K562 (cell line): Measurements from ENCODE around the gene SAMD3. TPM values are rescaled to one million over a fixed set of nuclear protein-coding genes. Genes with fewer than 3 reads are reported as not detected.

Experiments
- ATAC-seq: fragments of 200-7000 bp; cut with Tn5 transposase; 3 replicates; pipeline ENCODE4 v1.9.1; 2020; ENCODE audit warnings: moderate library complexity
- BruUV-seq: library from RNA; stranded (reverse); fragments of 400-500 nt; replicated peaks from 2 replicates; lab custom pipeline; 2021; lab: Mats Ljungman, UMichigan
- CTCF ChIA-PET: fragments of 300-600 bp; formaldehyde crosslinking; extraction: SDS; loops from one replicate; lab custom pipeline; 2021; ENCODE audit warnings: low intra/inter-chr PET ratio; lab: Yijun Ruan, JAX
- POLR2A ChIA-PET: fragments of 300-600, 350-650 bp; sonication (Branson Sonifier 250); formaldehyde crosslinking; extraction: SDS; loops from one replicate; lab custom pipeline; 2021; ENCODE audit warnings: antibody characterized with exemption, inconsistent platforms; lab: Yijun Ruan, JAX
- DNase-seq, 4 experiments: peaks; one replicate each; pipeline versions ENCODE4 v3.0.0 to v3.0.0-alpha.2; 2011 to 2018; ENCODE audit warnings: low spot score in 3 of 4, mixed read lengths in 3 of 4; ENCODE audit errors: extremely low read depth in 1 of 4
- FAIRE-seq: peaks from 2 replicates; lab custom pipeline; 2011; peaks lifted over from hg19 to GRCh38; lab: Jason Lieb, UNC
- H2AFZ ChIP-seq: 2 replicates; pipeline ENCODE4 v1.6.0; 2011; ENCODE audit warnings: low read depth, low read length, control low read depth, inconsistent platforms
- H3K27ac ChIP-seq: fragments of 200-600 bp; 3 replicates; pipeline ENCODE4 v1.8.0; 2011; ENCODE audit warnings: low read depth, mild to moderate bottlenecking, control low read depth, inconsistent platforms, low read length, moderate library complexity, mixed read lengths; ENCODE audit errors: extremely low read depth
- H3K27me3 ChIP-seq, 2 experiments: fragments of 300-600 bp in 1 of 2; 2 replicates in 1 of 2; 3 replicates in 1 of 2; pipeline versions ENCODE4 v1.6.0 to v1.8.0; 2011; ENCODE audit warnings: inconsistent platforms in 2 of 2, low read length in 2 of 2, mild to moderate bottlenecking in 1 of 2, mixed read lengths in 1 of 2, moderate library complexity in 1 of 2; ENCODE audit not compliant: control insufficient read depth in 2 of 2, insufficient read depth in 2 of 2
- H3K36me3 ChIP-seq: fragments of 300-600 bp; 3 replicates; pipeline ENCODE4 v1.8.0; 2011; ENCODE audit warnings: mild to moderate bottlenecking, low read length, inconsistent platforms; ENCODE audit not compliant: control insufficient read depth, insufficient read depth
- H3K4me1 ChIP-seq, 2 experiments: fragments of 200-600 bp in 1 of 2; replicated peaks in 1 of 2; 2 replicates in 1 of 2; 3 replicates in 1 of 2; pipeline versions ENCODE4 v1.5.1 to v1.8.0; 2011; ENCODE audit warnings: inconsistent platforms in 2 of 2, low read length in 2 of 2, mild to moderate bottlenecking in 1 of 2, mixed read lengths in 1 of 2, moderate library complexity in 1 of 2; ENCODE audit not compliant: control insufficient read depth in 2 of 2, insufficient read depth in 2 of 2
- H3K4me2 ChIP-seq: 2 replicates; pipeline ENCODE4 v1.6.1; 2011; ENCODE audit warnings: low read length, control low read depth, inconsistent platforms, mixed read lengths; ENCODE audit not compliant: insufficient read depth
- H3K4me3 ChIP-seq: fragments of 200-600 bp; sonication (generic), shearing (Covaris generic); 2 replicates; pipeline ENCODE4 v1.5.1; 2016; ENCODE audit warnings: control low read depth, inconsistent platforms
- H3K79me2 ChIP-seq: fragments of 200-600 bp; 3 replicates; pipeline ENCODE4 v1.8.0; 2011; ENCODE audit warnings: low read length, inconsistent platforms; ENCODE audit not compliant: control insufficient read depth, insufficient read depth
- H3K9ac ChIP-seq, 2 experiments: 2 replicates each; pipeline versions ENCODE4 v1.6.0 to v1.6.1; 2011; ENCODE audit warnings: low read depth in 2 of 2, low read length in 2 of 2, control low read depth in 1 of 2, inconsistent platforms in 1 of 2, mild to moderate bottlenecking in 1 of 2, mixed read lengths in 1 of 2; ENCODE audit not compliant: insufficient read depth in 1 of 2
- H3K9me1 ChIP-seq: one replicate; pipeline ENCODE4 v1.6.0; 2011; ENCODE audit warnings: inconsistent platforms, mild to moderate bottlenecking, low read length, moderate library complexity; ENCODE audit not compliant: control insufficient read depth, insufficient read depth
- H3K9me3 ChIP-seq: replicated peaks from 2 replicates; pipeline ENCODE4 v1.5.1; 2011; ENCODE audit warnings: low read depth, low read length, inconsistent platforms; ENCODE audit not compliant: control insufficient read depth, insufficient read depth
- H4K20me1 ChIP-seq: replicated peaks from 2 replicates; pipeline ENCODE4 v1.6.1; 2011; ENCODE audit warnings: low read length, inconsistent platforms, mixed read lengths; ENCODE audit not compliant: control insufficient read depth, insufficient read depth
- CHD1 ChIP-seq: fragments of 200-600 bp; sonication (generic); IDR thresholded peaks from one replicate; pipeline ENCODE4 v1.6.1; 2012; ENCODE audit warnings: mild to moderate bottlenecking, moderate library complexity, low read length, inconsistent platforms
- EP400 ChIP-seq: fragments of 450-650 bp; IDR thresholded peaks from 2 replicates; pipeline ENCODE4 v1.6.1; 2017; ENCODE audit warnings: antibody characterized with exemption, mild to moderate bottlenecking, moderate library complexity
- GATA2 ChIP-seq: sonication (generic); formaldehyde crosslinking; IDR thresholded peaks from 2 replicates; pipeline ENCODE4 v1.4.0; 2020; ENCODE audit warnings: mild to moderate bottlenecking, missing genetic modification reagents
- MTF1 ChIP-seq: fragments of 250-450 bp; sonication (Bioruptor Pico); IDR thresholded peaks from 2 replicates; pipeline ENCODE4 v1.9.0; 2021; ENCODE audit warnings: moderate library complexity, mild to moderate bottlenecking, inconsistent platforms, borderline replicate concordance
- NBN ChIP-seq: fragments of 450-650 bp; IDR thresholded peaks from 2 replicates; pipeline ENCODE4 v1.6.1; 2016; ENCODE audit warnings: low read depth, mild to moderate bottlenecking
- NR3C1 ChIP-seq: sonication (generic); formaldehyde crosslinking; IDR thresholded peaks from 2 replicates; pipeline ENCODE4 v1.8.1; 2022; ENCODE audit warnings: missing genetic modification reagents
- POLR2H ChIP-seq: IDR thresholded peaks from 2 replicates; pipeline ENCODE4 v1.6.1; 2016; ENCODE audit warnings: missing genetic modification characterization, low read depth, mild to moderate bottlenecking, control low read depth, missing compliant biosample characterization, moderate library complexity
- PTRF ChIP-seq: fragments of 450-650 bp; IDR thresholded peaks from 2 replicates; pipeline ENCODE4 v1.6.1; 2016; ENCODE audit warnings: mild to moderate bottlenecking, missing genetic modification characterization, missing compliant biosample characterization
- PTTG1 ChIP-seq: fragments of 450-650 bp; IDR thresholded peaks from 2 replicates; pipeline ENCODE4 v1.6.1; 2016; ENCODE audit warnings: low read depth, mild to moderate bottlenecking, missing genetic modification characterization, missing compliant biosample characterization
- RBM25 ChIP-seq: fragments of 200-400 bp; formaldehyde crosslinking; IDR thresholded peaks from 2 replicates; pipeline ENCODE4 v1.6.1; 2018; ENCODE audit warnings: low read length, low read depth, moderate library complexity; ENCODE audit not compliant: severe bottlenecking
- TAF7 ChIP-seq: fragments of 450-650 bp; IDR thresholded peaks from 2 replicates; pipeline ENCODE4 v1.6.1; 2016; ENCODE audit warnings: missing genetic modification characterization, missing compliant biosample characterization
- TEAD4 ChIP-seq, 2 experiments: sonication (generic) in 1 of 2; formaldehyde crosslinking in 1 of 2; IDR thresholded peaks; 2 replicates each; pipeline versions ENCODE4 v1.6.1 to v1.8.0; 2012 to 2022; ENCODE audit warnings: borderline replicate concordance in 1 of 2, inconsistent platforms in 1 of 2, low read length in 1 of 2, mild to moderate bottlenecking in 1 of 2, missing genetic modification reagents in 1 of 2
- TFE3 ChIP-seq: fragments of 450-650 bp; formaldehyde crosslinking; IDR thresholded peaks from 2 replicates; pipeline ENCODE4 v1.4.0; 2020; ENCODE audit warnings: mild to moderate bottlenecking, mixed read lengths
- ZNF174 ChIP-seq: fragments of 250-450 bp; sonication (Bioruptor Pico); IDR thresholded peaks from 2 replicates; pipeline ENCODE4 v1.4.0; 2020; ENCODE audit warnings: mild to moderate bottlenecking
- ZNF197 ChIP-seq: fragments of 200-800 bp; sonication (Bioruptor generic); IDR thresholded peaks from 2 replicates; pipeline ENCODE4 v1.6.1; 2016; ENCODE audit warnings: low read depth, missing genetic modification characterization, missing compliant biosample characterization
- ZNF398 ChIP-seq: fragments of 250-450 bp; sonication (Bioruptor Pico); IDR thresholded peaks from 2 replicates; pipeline ENCODE4 v1.8.0; 2021; ENCODE audit warnings: moderate library complexity, mild to moderate bottlenecking, inconsistent platforms
- ZNF644 ChIP-seq: fragments of 200-800 bp; sonication (Bioruptor generic); IDR thresholded peaks from 2 replicates; pipeline ENCODE4 v1.6.1; 2016; ENCODE audit warnings: low read depth, missing genetic modification characterization, missing compliant biosample characterization
- ZNF76 ChIP-seq: fragments of 250-450 bp; sonication (Bioruptor Pico); IDR thresholded peaks from 2 replicates; pipeline ENCODE4 v1.4.0; 2020; ENCODE audit warnings: mild to moderate bottlenecking, moderate library complexity, borderline replicate concordance
- WGBS: fragments of 100-300 bp; shearing (Covaris generic); methylation state at CpG from one replicate; pipeline ENCODE4 v1.1.6; 2016; ENCODE audit warnings: low coverage, mixed read lengths; ENCODE audit not compliant: insufficient coverage; ENCODE audit errors: missing lambda C conversion rate; 5-methylcytosine and 5-hydroxymethylcytosine counted together
- in situ Hi-C: fragments of 300-500 bp; cut with MboI; formaldehyde crosslinking; loops from 4 replicates; pipeline ENCODE4 v1.15.0; 2018; ENCODE audit warnings: inconsistent platforms, mixed read lengths
- intact Hi-C: fragments of 100-400 bp; cut with micrococcal nuclease; formaldehyde crosslinking; loops from 2 replicates; pipeline ENCODE4 v1.14.2; 2022
- polyA plus RNA-seq, 8 experiments: library from polyadenylated mRNA; depleted of rRNA in 4 of 8; stranded (reverse) in 5 of 8; unstranded in 3 of 8; fragments of >200 nt; fragmentation: Nextera tagmentation in 2 of 8; fragmentation: Illumina TruSeq in 1 of 8; extraction: Ambion mirVana in 2 of 8; extraction: Trizol in 1 of 8; gene quantifications; 2 replicates each; pipeline versions ENCODE4 v1.2.1 to v1.2.3, GENCODE V29; 2011 to 2014; ENCODE audit warnings: inconsistent platforms in 1 of 8, missing spikeins in 1 of 8
- total RNA-seq, 7 experiments: library from RNA; depleted of rRNA in 6 of 7; stranded (reverse); fragments of >200 nt in 6 of 7; fragmentation: Illumina TruSeq in 2 of 7; extraction: Trizol in 2 of 7; gene quantifications; 2 replicates each; pipeline versions ENCODE4 v1.2.1 to v1.2.3, GENCODE V29; 2011 to 2021; ENCODE audit warnings: low replicate concordance in 1 of 7

Gene SAMD3
- total and polyA plus RNA-seq, 9 of the 15 experiments (the other 6 are each of a cell fraction or from before 2014, with no cell fraction given): 0.03 to 0.21 (median 0.18) TPM; not detected in 5

- FAIRE-seq: no peak
- H3K4me1 ChIP-seq: no peaks in the 10 kb centered on the region
- WGBS: 0% methylated on average over 2 of the region's 2 CpGs
Observed at GRCh38 chr6:130127195-130127594, 95.6 kb downstream of the SAMD3 start.

More at GRCh38 chr6:130127195-130127594, 95.6 kb downstream of the SAMD3 start:
- H3K36me3 ChIP-seq: no peaks in the 10 kb centered on the region
- DNase-seq: no peak
- ChIA-PET POLR2A (no interaction called here), CTCF (no interaction called here)
- H3K27me3 ChIP-seq: no peaks in the 10 kb centered on the region; a peak in 1 of 5 replicates
- intact Hi-C loops: no loop called here
- H3K4me2 ChIP-seq: no peak overlapping the region
- no peak overlapping the region for H3K4me3 ChIP-seq
- no TSS peak for BruUV-seq
- in situ Hi-C loops: no loop called here
- no peaks in the 10 kb centered on the region for H3K9me3 ChIP-seq
- no peak overlapping the region for H2AFZ ChIP-seq
- H3K79me2 ChIP-seq: no peaks in the 10 kb centered on the region
- TF ChIP-seq TFE3 (CRISPR knock-in tag): no peak
- no peak for TF ChIP-seq ZNF398 (CRISPR knock-in tag)
- no peak for TF ChIP-seq ZNF644 (tag)
- no peak for TF ChIP-seq NBN
- TF ChIP-seq RBM25: no peak
- no peak for TF ChIP-seq MTF1 (CRISPR knock-in tag)
- TF ChIP-seq EP400: no peak
- no peak for TF ChIP-seq TEAD4 (IDR thresholded peaks at IDR 0.05; ENCODE audit: low read length)
- no peak for TF ChIP-seq TEAD4 (CRISPR knock-in tag; IDR thresholded peaks at IDR 0.05; ENCODE audit: borderline replicate concordance)
- TF ChIP-seq ZNF174: no peak
- TF ChIP-seq PTRF (tag): no peak
- no peak for TF ChIP-seq ZNF197
- TF ChIP-seq GATA2 (CRISPR knock-in tag): no peak
- no peak for TF ChIP-seq TAF7 (tag)
- no peak for TF ChIP-seq POLR2H (tag)
- no peak for TF ChIP-seq PTTG1 (tag)
- no peak for TF ChIP-seq CHD1
- no peak for TF ChIP-seq ZNF76
- no peak for TF ChIP-seq NR3C1 (CRISPR knock-in tag)
- no peaks in the 10 kb centered on the region for H3K9me1 ChIP-seq
- ATAC-seq: no peak
- H4K20me1 ChIP-seq: no peaks in the 10 kb centered on the region
- no peak overlapping the region for H3K9ac ChIP-seq
- no peak overlapping the region for H3K27ac ChIP-seq
